Breast epithelium (tissue), 4 donors: ENCODE measurements around the gene FHIP1B. TPM values are rescaled to one million over a fixed set of nuclear protein-coding genes. Genes with fewer than 3 reads are reported as not detected.

Source experiments
- DNase-seq, 2 donors: peaks; one replicate each; pipeline ENCODE4 v3.0.0-alpha.2; 2019; ENCODE audit warnings: low spot score in 2 of 2
- H3K27ac ChIP-seq, 2 donors: fragments of 200-600 bp; sonication (generic) in 1 of 2; one replicate each; pipeline ENCODE4 v1.5.1; 2016 to 2019; ENCODE audit warnings: mild to moderate bottlenecking in 1 of 2
- H3K27me3 ChIP-seq, 2 donors: fragments of 200-600 bp; sonication (generic) in 1 of 2; one replicate each; pipeline versions ENCODE4 v1.5.1 to v1.6.0; 2017 to 2019; ENCODE audit warnings: control low read depth in 1 of 2, mild to moderate bottlenecking in 1 of 2
- H3K36me3 ChIP-seq: fragments of 200-600 bp; one replicate; pipeline ENCODE4 v1.5.1; 2019
- H3K4me1 ChIP-seq, 2 donors: fragments of 200-600 bp; sonication (generic); one replicate each; pipeline ENCODE4 v1.5.1; 2016 to 2019; ENCODE audit warnings: control low read depth in 1 of 2
- H3K4me3 ChIP-seq, 3 donors: fragments of 200-600 bp; sonication (generic); 1 replicate in 2 of 3; 2 replicates in 1 of 3; pipeline ENCODE4 v1.5.1; 2016 to 2019; ENCODE audit warnings: mild to moderate bottlenecking in 3 of 3, moderate library complexity in 2 of 3
- H3K9me3 ChIP-seq, 2 donors: fragments of 200-600 bp; sonication (generic) in 1 of 2; one replicate each; pipeline ENCODE4 v1.5.1; 2016 to 2019; ENCODE audit warnings: control low read depth in 1 of 2
- POLR2A ChIP-seq: fragments of 450-650 bp; IDR thresholded peaks from one replicate; pipeline ENCODE4 v1.6.1; 2016; ENCODE audit warnings: antibody characterized with exemption, mild to moderate bottlenecking, moderate library complexity
- POLR2AphosphoS5 ChIP-seq, 3 donors: sonication (generic); formaldehyde crosslinking; IDR thresholded peaks; one replicate each; pipeline ENCODE4 v1.6.1; 2017; ENCODE audit warnings: antibody characterized with exemption in 3 of 3
- intact Hi-C: fragments of 100-400 bp; cut with DNase I; formaldehyde crosslinking; loops from one replicate; pipeline ENCODE4 v1.15.1; 2023; ENCODE audit warnings: low total_unique reads
- total RNA-seq, 3 donors: library from RNA; depleted of rRNA; stranded (reverse); fragments of >200 nt; gene quantifications; one replicate each; pipeline ENCODE4 v1.1.0, GENCODE V29; 2016
- TF ChIP-seq, protein P1 (sequence below), 3 donors: fragments of 450-650 bp; IDR thresholded peaks; one replicate each; pipeline ENCODE4 v1.5.1; 2016 to 2017; ENCODE audit warnings: antibody characterized with exemption in 3 of 3, mild to moderate bottlenecking in 3 of 3, moderate library complexity in 3 of 3

Gene FHIP1B
- total RNA-seq, 3 donors from 2014 or later, result 34.7 to 42.6 (median 42.1) TPM

DNA sequence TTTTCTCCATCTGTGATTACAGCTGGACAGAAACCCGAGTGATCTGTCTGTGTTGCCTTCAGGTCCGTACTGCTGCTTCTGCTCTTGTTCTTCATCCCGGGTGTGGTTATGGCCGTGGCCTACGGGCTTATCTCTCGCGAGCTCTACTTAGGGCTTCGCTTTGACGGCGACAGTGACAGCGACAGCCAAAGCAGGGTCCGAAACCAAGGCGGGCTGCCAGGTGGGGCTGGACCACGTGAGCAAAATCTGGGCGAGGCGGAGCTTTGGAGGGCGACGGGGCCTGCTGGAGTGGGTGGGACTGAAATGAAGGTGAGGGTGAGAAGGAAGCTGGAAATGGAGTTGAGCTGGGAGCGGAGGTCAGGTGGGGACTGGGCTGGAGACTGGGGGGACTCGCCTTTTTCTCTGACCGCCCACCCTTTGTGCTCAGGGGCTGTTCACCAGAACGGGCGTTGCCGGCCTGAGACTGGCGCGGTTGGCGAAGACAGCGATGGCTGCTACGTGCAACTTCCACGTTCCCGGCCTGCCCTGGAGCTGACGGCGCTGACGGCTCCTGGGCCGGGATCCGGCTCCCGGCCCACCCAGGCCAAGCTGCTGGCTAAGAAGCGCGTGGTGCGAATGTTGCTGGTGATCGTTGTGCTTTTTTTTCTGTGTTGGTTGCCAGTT lies 36.3 kb upstream of the FHIP1B start:
- intact Hi-C loops, result no loop called here
- H3K9me3 ChIP-seq, result no peaks in the 10 kb centered on the region
- DNase-seq, result no peak
- H3K27ac ChIP-seq, result no peak overlapping the region
- H3K4me1 ChIP-seq, result no peaks in the 10 kb centered on the region
- peak overlapping the region in 1 of 3 donors; percentile 55 for H3K4me3 ChIP-seq
- TF ChIP-seq, protein P1, sequence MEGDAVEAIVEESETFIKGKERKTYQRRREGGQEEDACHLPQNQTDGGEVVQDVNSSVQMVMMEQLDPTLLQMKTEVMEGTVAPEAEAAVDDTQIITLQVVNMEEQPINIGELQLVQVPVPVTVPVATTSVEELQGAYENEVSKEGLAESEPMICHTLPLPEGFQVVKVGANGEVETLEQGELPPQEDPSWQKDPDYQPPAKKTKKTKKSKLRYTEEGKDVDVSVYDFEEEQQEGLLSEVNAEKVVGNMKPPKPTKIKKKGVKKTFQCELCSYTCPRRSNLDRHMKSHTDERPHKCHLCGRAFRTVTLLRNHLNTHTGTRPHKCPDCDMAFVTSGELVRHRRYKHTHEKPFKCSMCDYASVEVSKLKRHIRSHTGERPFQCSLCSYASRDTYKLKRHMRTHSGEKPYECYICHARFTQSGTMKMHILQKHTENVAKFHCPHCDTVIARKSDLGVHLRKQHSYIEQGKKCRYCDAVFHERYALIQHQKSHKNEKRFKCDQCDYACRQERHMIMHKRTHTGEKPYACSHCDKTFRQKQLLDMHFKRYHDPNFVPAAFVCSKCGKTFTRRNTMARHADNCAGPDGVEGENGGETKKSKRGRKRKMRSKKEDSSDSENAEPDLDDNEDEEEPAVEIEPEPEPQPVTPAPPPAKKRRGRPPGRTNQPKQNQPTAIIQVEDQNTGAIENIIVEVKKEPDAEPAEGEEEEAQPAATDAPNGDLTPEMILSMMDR (IDR thresholded peaks at IDR 0.05), result no peak
- TF ChIP-seq POLR2AphosphoS5 (IDR thresholded peaks at IDR 0.05) (no peak), POLR2A (no peak)
- no peaks in the 10 kb centered on the region for H3K36me3 ChIP-seq
- H3K27me3 ChIP-seq, result no peaks in the 10 kb centered on the region

DNA sequence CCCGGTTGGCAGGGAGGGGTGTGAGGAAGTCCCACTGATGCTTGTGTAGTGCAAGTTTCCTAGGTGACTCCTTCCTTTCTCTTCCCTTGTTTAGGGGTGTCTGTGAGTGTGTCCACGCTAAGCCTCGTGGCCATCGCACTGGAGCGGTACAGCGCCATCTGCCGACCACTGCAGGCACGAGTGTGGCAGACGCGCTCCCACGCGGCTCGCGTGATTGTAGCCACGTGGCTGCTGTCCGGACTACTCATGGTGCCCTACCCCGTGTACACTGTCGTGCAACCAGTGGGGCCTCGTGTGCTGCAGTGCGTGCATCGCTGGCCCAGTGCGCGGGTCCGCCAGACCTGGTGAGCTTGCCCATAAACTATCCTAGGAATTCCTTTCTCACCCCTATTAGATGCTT lies 35.6 kb upstream of the FHIP1B start:
- no peaks in the 10 kb centered on the region for H3K9me3 ChIP-seq
- DNase-seq, result no peak
- intact Hi-C loops, result no loop called here
- H3K36me3 ChIP-seq, result no peaks in the 10 kb centered on the region
- no peaks in the 10 kb centered on the region for H3K4me1 ChIP-seq
- no peak overlapping the region for H3K27ac ChIP-seq
- no peaks in the 10 kb centered on the region for H3K27me3 ChIP-seq
- no peak overlapping the region for H3K4me3 ChIP-seq
- TF ChIP-seq POLR2AphosphoS5 (IDR thresholded peaks at IDR 0.05), result no peak
- TF ChIP-seq, protein P1 (IDR thresholded peaks at IDR 0.05), result no peak
- no peak for TF ChIP-seq POLR2A

DNA sequence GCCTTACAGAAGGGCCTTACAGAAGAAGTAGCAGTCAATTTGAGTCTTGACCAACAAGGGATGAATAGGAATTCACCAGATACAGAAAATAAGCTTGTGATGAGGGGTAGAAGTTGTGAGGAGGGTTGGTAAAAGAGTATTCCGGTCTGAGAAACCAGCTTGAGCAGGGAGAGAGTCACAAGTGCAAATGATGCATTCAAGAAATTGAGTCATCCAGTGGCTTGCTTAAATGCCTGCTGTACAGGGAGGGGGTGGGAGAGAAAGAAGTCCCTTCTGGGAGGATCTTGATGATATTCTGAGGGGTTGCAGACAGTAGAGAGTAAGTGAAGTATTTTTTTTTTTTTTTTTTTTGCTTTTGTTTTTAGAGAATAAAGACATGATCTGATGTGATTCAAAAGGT lies 34.4 kb upstream of the FHIP1B start:
- DNase-seq, result no peak
- Histone ChIP-seq H3K36me3 (no peaks in the 10 kb centered on the region), H3K27ac (no peak overlapping the region), H3K4me1 (no peaks in the 10 kb centered on the region), H3K27me3 (no peaks in the 10 kb centered on the region), H3K4me3 (no peak overlapping the region), H3K9me3 (no peaks in the 10 kb centered on the region)
- intact Hi-C loops, result no loop called here
- no peak for TF ChIP-seq POLR2AphosphoS5 (IDR thresholded peaks at IDR 0.05)
- TF ChIP-seq POLR2A, result no peak
- TF ChIP-seq, protein P1 (IDR thresholded peaks at IDR 0.05), result no peak

DNA sequence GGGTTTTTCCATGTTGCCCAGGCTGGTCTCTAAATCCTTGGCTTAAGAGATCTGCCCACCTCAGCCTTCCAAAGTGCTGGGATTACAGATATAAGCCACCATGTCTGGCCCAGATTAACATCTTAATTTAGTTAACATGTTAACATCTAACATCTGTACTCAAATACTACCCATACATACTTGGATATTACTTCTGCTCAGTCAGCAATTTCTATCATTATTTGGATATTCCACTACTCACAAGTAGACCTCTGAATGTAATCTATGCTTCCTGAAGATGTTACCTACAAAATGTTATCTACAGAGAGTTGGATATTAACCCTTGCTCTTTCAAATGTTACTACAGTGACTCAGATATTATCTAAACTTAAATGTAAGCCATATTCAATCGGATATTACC lies 29.2 kb upstream of the FHIP1B start:
- TF ChIP-seq POLR2AphosphoS5 (IDR thresholded peaks at IDR 0.05) (no peak), POLR2A (no peak)
- TF ChIP-seq, protein P1 (IDR thresholded peaks at IDR 0.05), result no peak
- H3K27me3 ChIP-seq, result peaks cover 0 to 23% of the 10 kb centered on the region in 2 donors
- intact Hi-C loops, result no loop called here

DNA sequence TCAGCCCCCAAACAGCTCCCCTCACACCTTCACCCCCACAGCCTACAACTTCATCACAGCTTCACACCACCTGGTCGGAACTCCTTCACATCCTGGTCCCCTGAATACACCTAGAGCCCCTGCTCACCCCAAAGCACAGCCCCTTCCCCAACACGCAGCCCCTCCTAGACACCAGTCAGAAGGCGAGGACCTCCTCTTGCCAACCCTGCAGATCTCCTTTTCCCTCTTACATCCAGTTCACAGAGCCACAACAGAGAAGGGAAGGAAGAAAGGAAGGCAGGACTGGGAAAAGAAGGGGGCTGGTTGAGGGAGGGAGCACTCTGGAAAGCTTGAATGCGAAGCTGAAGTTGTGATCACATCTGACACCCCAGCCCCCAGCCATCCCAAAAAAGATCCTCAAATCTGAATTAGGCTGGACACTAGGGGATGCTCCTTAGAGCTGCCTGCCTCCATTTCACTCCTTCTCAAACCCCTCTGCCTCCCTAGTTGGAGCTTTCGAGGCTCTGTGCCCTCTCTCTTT lies 25.8 kb upstream of the FHIP1B start:
- no peak overlapping the region for H3K27ac ChIP-seq
- peaks cover 0 to 38% of the 10 kb centered on the region in 2 donors for H3K27me3 ChIP-seq
- H3K4me3 ChIP-seq, result peak overlapping the region in 2 of 3 donors; percentile 49 to 69
- peaks cover 0 to 3% of the 10 kb centered on the region in 2 donors for H3K4me1 ChIP-seq
- intact Hi-C loops, result no loop called here
- TF ChIP-seq POLR2A (no peak), POLR2AphosphoS5 (IDR thresholded peaks at IDR 0.05) (no peak)
- TF ChIP-seq, protein P1 (IDR thresholded peaks at IDR 0.05), result no peak
- DNase-seq, result no peak
- no peaks in the 10 kb centered on the region for H3K9me3 ChIP-seq
- H3K36me3 ChIP-seq, result no peaks in the 10 kb centered on the region

More for the DNA sequence above, 29.2 kb upstream of the FHIP1B start:
- DNase-seq, result no peak
- H3K27ac ChIP-seq, result no peak overlapping the region
- H3K4me3 ChIP-seq, result no peak overlapping the region
- peaks cover 0 to 3% of the 10 kb centered on the region in 2 donors for H3K4me1 ChIP-seq
- no peaks in the 10 kb centered on the region for H3K9me3 ChIP-seq
- H3K36me3 ChIP-seq, result no peaks in the 10 kb centered on the region
